ENCODE measurements around the gene CDH8. TPM values are rescaled to one million over a fixed set of nuclear protein-coding genes. Genes with fewer than 3 reads are reported as not detected.

Gene CDH8
- total and polyA plus RNA-seq, 4 donors, result 0.02 to 3.1 (median 0.30) TPM

DNA sequence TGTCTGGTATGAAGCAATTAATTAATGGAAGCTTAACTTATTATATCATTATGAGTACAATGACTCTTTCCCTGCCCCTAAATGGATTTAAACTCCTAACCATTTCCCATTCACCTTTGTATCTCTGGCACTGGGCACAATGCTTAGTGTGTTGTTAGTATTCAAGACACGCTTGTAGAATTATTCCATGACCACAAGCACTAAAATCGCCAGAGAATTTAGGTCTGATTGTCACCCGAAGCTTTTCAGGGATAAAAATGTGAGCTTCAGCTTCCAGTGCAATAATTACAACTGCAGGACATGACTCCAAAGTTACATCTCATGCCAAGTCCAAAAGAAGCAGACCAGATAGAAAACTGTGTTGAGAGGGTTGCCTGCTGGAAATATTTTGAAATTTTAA lies 101.6 kb downstream of the CDH8 start:
- Histone ChIP-seq H3K36me3 (ENCODE audit: control insufficient read depth in 4 of 4, insufficient read depth in 4 of 4, low read length in 4 of 4) (no peaks in the 10 kb centered on the region), H3K27me3 (ENCODE audit: control insufficient read depth in 3 of 3, insufficient read depth in 3 of 3, low read length in 2 of 3) (no peaks in the 10 kb centered on the region), H3K4me1 (ENCODE audit: control insufficient read depth in 5 of 5, insufficient read depth in 5 of 5, low read length in 5 of 5) (no peaks in the 10 kb centered on the region), H3K9ac (ENCODE audit: insufficient read depth in 1 of 2, low read length in 2 of 2) (no peak overlapping the region), H3K27ac (ENCODE audit: low read depth in 1 of 2, low read length in 1 of 2) (no peak overlapping the region), H3K9me3 (ENCODE audit: control insufficient read depth in 4 of 4, insufficient read depth in 3 of 4, low read length in 3 of 4) (no peaks in the 10 kb centered on the region), H3K4me3 (no peak overlapping the region)
- TF ChIP-seq, protein P1, sequence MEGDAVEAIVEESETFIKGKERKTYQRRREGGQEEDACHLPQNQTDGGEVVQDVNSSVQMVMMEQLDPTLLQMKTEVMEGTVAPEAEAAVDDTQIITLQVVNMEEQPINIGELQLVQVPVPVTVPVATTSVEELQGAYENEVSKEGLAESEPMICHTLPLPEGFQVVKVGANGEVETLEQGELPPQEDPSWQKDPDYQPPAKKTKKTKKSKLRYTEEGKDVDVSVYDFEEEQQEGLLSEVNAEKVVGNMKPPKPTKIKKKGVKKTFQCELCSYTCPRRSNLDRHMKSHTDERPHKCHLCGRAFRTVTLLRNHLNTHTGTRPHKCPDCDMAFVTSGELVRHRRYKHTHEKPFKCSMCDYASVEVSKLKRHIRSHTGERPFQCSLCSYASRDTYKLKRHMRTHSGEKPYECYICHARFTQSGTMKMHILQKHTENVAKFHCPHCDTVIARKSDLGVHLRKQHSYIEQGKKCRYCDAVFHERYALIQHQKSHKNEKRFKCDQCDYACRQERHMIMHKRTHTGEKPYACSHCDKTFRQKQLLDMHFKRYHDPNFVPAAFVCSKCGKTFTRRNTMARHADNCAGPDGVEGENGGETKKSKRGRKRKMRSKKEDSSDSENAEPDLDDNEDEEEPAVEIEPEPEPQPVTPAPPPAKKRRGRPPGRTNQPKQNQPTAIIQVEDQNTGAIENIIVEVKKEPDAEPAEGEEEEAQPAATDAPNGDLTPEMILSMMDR (IDR thresholded peaks at IDR 0.05; ENCODE audit: control extremely low read depth, extremely low read depth), result no peak
- WGBS, 2 donors, result 85 to 86% methylated on average over 3 of the region's 3 CpGs
- DNase-seq (no peak), ATAC-seq (ENCODE audit: insufficient read depth, low FRiP score) (no peak)

DNA sequence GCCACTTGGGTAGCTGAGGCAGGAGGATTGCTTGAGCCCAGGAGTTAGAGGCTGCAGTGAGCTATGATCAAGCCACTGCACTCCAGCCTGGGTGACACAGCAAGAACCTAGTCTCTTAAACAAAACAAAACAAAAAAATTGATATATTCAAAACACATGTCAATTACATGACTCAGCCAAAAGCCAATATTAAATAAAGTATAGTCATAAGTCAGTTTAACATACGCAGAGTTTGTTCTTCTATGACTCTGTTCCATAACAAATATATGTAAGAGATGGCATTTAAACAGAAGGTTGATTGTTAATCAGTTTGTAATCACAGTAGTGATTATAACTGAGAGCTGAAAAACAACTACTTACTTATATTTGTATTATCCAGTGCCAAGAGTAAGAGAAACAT lies 106.5 kb downstream of the CDH8 start:
- WGBS, 2 donors, result 94 to 97% methylated on average over 1 of the region's 1 CpG
- H3K36me3 ChIP-seq (ENCODE audit: control insufficient read depth in 4 of 4, insufficient read depth in 4 of 4, low read length in 4 of 4), result no peaks in the 10 kb centered on the region
- no peak overlapping the region for H3K27ac ChIP-seq (ENCODE audit: low read depth in 1 of 2, low read length in 1 of 2)
- no peak overlapping the region for H3K9ac ChIP-seq (ENCODE audit: insufficient read depth in 1 of 2, low read length in 2 of 2)
- no peaks in the 10 kb centered on the region for H3K4me1 ChIP-seq (ENCODE audit: control insufficient read depth in 5 of 5, insufficient read depth in 5 of 5, low read length in 5 of 5)
- no peak overlapping the region for H3K4me3 ChIP-seq
- H3K27me3 ChIP-seq (ENCODE audit: control insufficient read depth in 3 of 3, insufficient read depth in 3 of 3, low read length in 2 of 3), result no peaks in the 10 kb centered on the region
- no peak for DNase-seq
- ATAC-seq (ENCODE audit: insufficient read depth, low FRiP score), result no peak
- TF ChIP-seq, protein P1 (IDR thresholded peaks at IDR 0.05; ENCODE audit: control extremely low read depth, extremely low read depth), result no peak
- no peaks in the 10 kb centered on the region for H3K9me3 ChIP-seq (ENCODE audit: control insufficient read depth in 4 of 4, insufficient read depth in 3 of 4, low read length in 3 of 4)

DNA sequence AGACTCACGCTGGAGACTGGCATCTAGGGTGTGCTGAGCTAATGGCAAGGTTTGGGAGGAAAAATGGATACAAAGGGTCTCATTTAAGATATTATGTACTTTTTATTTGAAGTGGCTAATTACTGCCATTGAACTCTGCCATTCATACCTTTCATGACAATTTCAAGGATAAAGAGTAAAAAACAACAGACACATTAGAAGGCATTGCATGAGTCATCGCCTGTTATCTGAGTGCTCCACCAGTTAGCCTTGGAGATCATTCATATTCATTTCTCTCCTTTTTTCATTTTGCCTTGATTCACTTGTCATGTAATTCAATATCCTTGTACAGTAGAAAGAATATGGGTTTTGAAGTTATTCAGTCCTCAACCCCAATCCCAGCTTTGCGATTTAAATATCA lies 109.5 kb downstream of the CDH8 start:
- ATAC-seq (ENCODE audit: insufficient read depth, low FRiP score) (no peak), DNase-seq (no peak)
- H3K27me3 ChIP-seq (ENCODE audit: control insufficient read depth in 3 of 3, insufficient read depth in 3 of 3, low read length in 2 of 3), result no peaks in the 10 kb centered on the region
- WGBS, 2 donors, result 92 to 93% methylated on average over 3 of the region's 3 CpGs
- no peak overlapping the region for H3K4me3 ChIP-seq
- TF ChIP-seq, protein P1 (IDR thresholded peaks at IDR 0.05; ENCODE audit: control extremely low read depth, extremely low read depth), result no peak
- H3K9me3 ChIP-seq (ENCODE audit: control insufficient read depth in 4 of 4, insufficient read depth in 3 of 4, low read length in 3 of 4), result no peaks in the 10 kb centered on the region
- H3K27ac ChIP-seq (ENCODE audit: low read depth in 1 of 2, low read length in 1 of 2), result no peak overlapping the region
- no peaks in the 10 kb centered on the region for H3K36me3 ChIP-seq (ENCODE audit: control insufficient read depth in 4 of 4, insufficient read depth in 4 of 4, low read length in 4 of 4)
- H3K4me1 ChIP-seq (ENCODE audit: control insufficient read depth in 5 of 5, insufficient read depth in 5 of 5, low read length in 5 of 5), result no peaks in the 10 kb centered on the region
- no peak overlapping the region for H3K9ac ChIP-seq (ENCODE audit: insufficient read depth in 1 of 2, low read length in 2 of 2)

DNA sequence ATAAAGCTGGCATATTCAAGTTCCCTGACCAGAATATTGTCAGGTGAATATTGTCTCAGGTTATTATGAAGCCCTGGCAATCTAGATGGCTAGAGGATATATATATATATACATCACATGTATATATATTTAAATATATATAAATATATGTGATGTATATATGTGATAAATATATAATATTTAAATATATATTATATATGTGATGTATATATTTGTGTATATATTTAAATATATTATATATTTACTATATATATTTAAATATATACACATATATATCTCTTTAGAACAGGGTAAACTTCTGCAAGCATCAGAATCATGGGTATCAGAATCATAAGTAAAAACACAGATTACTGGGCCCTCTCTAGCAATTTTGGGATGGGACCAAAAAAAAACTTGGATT lies 112.6 kb downstream of the CDH8 start:
- TF ChIP-seq, protein P1 (IDR thresholded peaks at IDR 0.05; ENCODE audit: control extremely low read depth, extremely low read depth), result no peak

More for the DNA sequence above, 112.6 kb downstream of the CDH8 start:
- Histone ChIP-seq H3K9me3 (ENCODE audit: control insufficient read depth in 4 of 4, insufficient read depth in 3 of 4, low read length in 3 of 4) (no peaks in the 10 kb centered on the region), H3K36me3 (ENCODE audit: control insufficient read depth in 4 of 4, insufficient read depth in 4 of 4, low read length in 4 of 4) (no peaks in the 10 kb centered on the region), H3K4me1 (ENCODE audit: control insufficient read depth in 5 of 5, insufficient read depth in 5 of 5, low read length in 5 of 5) (no peaks in the 10 kb centered on the region), H3K4me3 (no peak overlapping the region), H3K27ac (ENCODE audit: low read depth in 1 of 2, low read length in 1 of 2) (no peak overlapping the region), H3K27me3 (ENCODE audit: control insufficient read depth in 3 of 3, insufficient read depth in 3 of 3, low read length in 2 of 3) (no peaks in the 10 kb centered on the region), H3K9ac (ENCODE audit: insufficient read depth in 1 of 2, low read length in 2 of 2) (no peak overlapping the region)
- DNase-seq (no peak), ATAC-seq (ENCODE audit: insufficient read depth, low FRiP score) (no peak)
